ENCODE measurements around the gene INAFM2. TPM values are rescaled to one million over a fixed set of nuclear protein-coding genes. Genes with fewer than 3 reads are reported as not detected.

Gene INAFM2
- total and polyA plus RNA-seq, 2 donors (not counting 3 experiments of a cell fraction or from before 2014, with no cell fraction given), result 10.4 to 24.1 TPM

DNA sequence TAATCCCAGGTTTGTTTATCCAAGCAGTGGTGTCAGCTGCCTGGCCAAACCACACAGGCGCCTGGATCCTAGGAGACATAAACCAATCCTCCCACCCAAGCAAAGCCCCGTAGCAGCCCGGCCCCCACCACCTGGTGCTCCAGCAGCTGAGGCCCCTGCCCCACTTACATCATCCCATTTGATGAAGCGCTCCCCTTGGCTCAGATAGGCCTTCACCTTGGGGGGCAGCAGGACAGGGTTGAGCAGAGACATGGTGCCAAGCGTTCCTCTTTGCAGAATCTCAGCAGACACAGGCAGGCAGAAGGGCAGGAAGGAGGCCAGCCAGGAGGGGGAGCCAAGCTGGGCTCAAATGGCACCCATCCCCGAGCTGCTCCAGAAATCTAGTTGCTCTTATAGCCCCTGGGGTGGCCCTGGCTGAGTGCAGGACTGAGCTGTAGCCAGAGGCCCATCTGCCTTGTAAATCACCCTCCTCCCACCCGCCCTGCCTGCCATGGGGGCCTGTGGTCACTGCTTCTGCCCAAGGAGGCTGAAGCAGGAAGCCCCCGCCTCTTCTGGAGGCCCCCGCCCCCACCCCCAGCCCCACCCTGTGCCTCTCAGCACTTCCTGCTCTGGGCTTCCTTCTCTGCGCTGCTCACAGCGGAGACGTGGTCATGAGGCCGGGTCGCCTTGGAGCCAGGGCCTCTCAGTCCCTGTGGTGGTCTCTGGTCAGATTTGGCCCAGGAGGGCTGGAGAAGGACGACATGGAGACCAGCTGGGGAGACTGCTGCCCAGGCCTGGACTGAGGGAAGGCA, 15.9 kb upstream of the INAFM2 start, which contains the start of gene PLCB2:
PLCB2 (minus strand) TSS at position 515 of the 791 bp plus-strand sequence; CDS start at position 252, 263 bp downstream.
- BruUV-seq (replicated peaks), result no TSS peak
- no peaks in the 10 kb centered on the region for H4K20me1 ChIP-seq (replicated peaks; ENCODE audit: control insufficient read depth, extremely low read depth, insufficient read depth, low read length)
- dilution Hi-C loops (cut with MboI; ENCODE audit: extremely low pct_ligation_motif_present, low sequenced_read_pairs), result no loop called here
- H3K4me3 ChIP-seq (replicated peaks in 1 of 3; ENCODE audit: insufficient read depth in 1 of 3, low read depth in 1 of 3, low read length in 3 of 3), result no peak within 1 kb of the TSS
- H3K9me3 ChIP-seq (replicated peaks; ENCODE audit: control insufficient read depth, insufficient read depth, low read length), result no peaks in the 10 kb centered on the region
- DNase-seq (ENCODE audit: low read depth, low spot score) (no peak), FAIRE-seq (peak; percentile 28)
- H3K79me2 ChIP-seq (ENCODE audit: control insufficient read depth, insufficient read depth, low read length), result no peaks in the 10 kb centered on the region
- ChIA-PET CTCF (interaction anchor here (1.0 to 12.8 kb wide), 12 partner anchors 12 to 262 kb away, joined by 4 to 403 read pairs (median 9); partner anchors contain the start of genes ANKRD63 and INAFM2), POLR2A (no interaction called here)
- no peaks in the 10 kb centered on the region for H3K9me1 ChIP-seq (replicated peaks; ENCODE audit: control insufficient read depth, extremely low read depth, insufficient read depth, low read length)
- H3K4me2 ChIP-seq (ENCODE audit: insufficient read depth, low read length), result no peak within 1 kb of the TSS
- H3K9ac ChIP-seq (replicated peaks; ENCODE audit: extremely low read depth, insufficient read depth, low read length), result no peak within 1 kb of the TSS
- peaks cover 4 to 5% of the 10 kb centered on the region in 2 experiments for H3K27me3 ChIP-seq (ENCODE audit: control insufficient read depth in 2 of 2, insufficient read depth in 2 of 2, low read length in 2 of 2)
- TF ChIP-seq CTCF (IDR thresholded peaks at IDR 0.05; ENCODE audit: extremely low read depth in 1 of 2, insufficient read depth in 1 of 2, low read depth in 1 of 2, low read length in 2 of 2) (peak in 1 of 2 donors; percentile 42), JUN (IDR thresholded peaks at IDR 0.05; ENCODE audit: borderline replicate concordance, insufficient read depth, insufficient read length, low read depth) (no peak)
- H3K36me3 ChIP-seq (ENCODE audit: control insufficient read depth in 2 of 2, extremely low read depth in 1 of 2, insufficient read depth in 2 of 2, low read length in 2 of 2), result no peaks in the 10 kb centered on the region
- peak within 1 kb of the TSS; percentile 11 for H2AFZ ChIP-seq (ENCODE audit: low read depth, low read length)
- no peaks in the 10 kb centered on the region for H3K4me1 ChIP-seq (ENCODE audit: control insufficient read depth, extremely low read depth, insufficient read depth, low read length)
- intact Hi-C loops (cut with micrococcal nuclease), result no loop called here
- H3K27ac ChIP-seq (ENCODE audit: insufficient read depth, low read depth, low read length), result no peak within 1 kb of the TSS

GRCh38 chr15:40309344-40309862, 14.1 kb upstream of the INAFM2 start:
- Histone ChIP-seq H3K9ac (replicated peaks; ENCODE audit: extremely low read depth, insufficient read depth, low read length) (no peak overlapping the region), H3K4me2 (ENCODE audit: insufficient read depth, low read length) (no peak overlapping the region), H3K36me3 (ENCODE audit: control insufficient read depth in 2 of 2, extremely low read depth in 1 of 2, insufficient read depth in 2 of 2, low read length in 2 of 2) (no peaks in the 10 kb centered on the region), H3K4me1 (ENCODE audit: control insufficient read depth, extremely low read depth, insufficient read depth, low read length) (peaks cover 11% of the 10 kb centered on the region), H3K9me3 (replicated peaks; ENCODE audit: control insufficient read depth, insufficient read depth, low read length) (no peaks in the 10 kb centered on the region), H3K27ac (ENCODE audit: insufficient read depth, low read depth, low read length) (no peak overlapping the region), H3K79me2 (ENCODE audit: control insufficient read depth, insufficient read depth, low read length) (no peaks in the 10 kb centered on the region), H2AFZ (ENCODE audit: low read depth, low read length) (no peak overlapping the region), H3K9me1 (replicated peaks; ENCODE audit: control insufficient read depth, extremely low read depth, insufficient read depth, low read length) (no peaks in the 10 kb centered on the region), H3K4me3 (replicated peaks in 1 of 3; ENCODE audit: insufficient read depth in 1 of 3, low read depth in 1 of 3, low read length in 3 of 3) (no peak overlapping the region), H3K27me3 (ENCODE audit: control insufficient read depth in 2 of 2, insufficient read depth in 2 of 2, low read length in 2 of 2) (peaks cover 0 to 2% of the 10 kb centered on the region in 2 experiments), H4K20me1 (replicated peaks; ENCODE audit: control insufficient read depth, extremely low read depth, insufficient read depth, low read length) (no peaks in the 10 kb centered on the region)
- no peak for DNase-seq (ENCODE audit: low read depth, low spot score)
- CTCF ChIA-PET, result interaction anchor here (0.6 to 15.0 kb wide), 27 partner anchors 8 to 361 kb away, joined by 3 to 403 read pairs (median 4); partner anchors contain the start of genes ANKRD63, BMF, CCDC9B and DISP2
- POLR2A ChIA-PET, result no interaction called here
- dilution Hi-C loops (cut with MboI; ENCODE audit: extremely low pct_ligation_motif_present, low sequenced_read_pairs), result no loop called here
- TF ChIP-seq MYC (IDR thresholded peaks at IDR 0.05; ENCODE audit: low read depth, low read length) (no peak), FOS (IDR thresholded peaks at IDR 0.05; ENCODE audit: borderline replicate concordance, insufficient read depth, low read length) (no peak), POLR2AphosphoS5 (IDR thresholded peaks at IDR 0.05; ENCODE audit: insufficient read depth, low read depth, low read length) (no peak), CTCF (IDR thresholded peaks at IDR 0.05; ENCODE audit: extremely low read depth in 1 of 2, insufficient read depth in 1 of 2, low read depth in 1 of 2, low read length in 2 of 2) (no peak), POLR2A (IDR thresholded peaks at IDR 0.05; ENCODE audit: low read depth, low read length) (no peak), EZH2 (IDR thresholded peaks at IDR 0.05; ENCODE audit: borderline replicate concordance, low read depth, low read length, severe bottlenecking) (no peak), JUN (IDR thresholded peaks at IDR 0.05; ENCODE audit: borderline replicate concordance, insufficient read depth, insufficient read length, low read depth) (no peak)
- TF ChIP-seq, protein P1, sequence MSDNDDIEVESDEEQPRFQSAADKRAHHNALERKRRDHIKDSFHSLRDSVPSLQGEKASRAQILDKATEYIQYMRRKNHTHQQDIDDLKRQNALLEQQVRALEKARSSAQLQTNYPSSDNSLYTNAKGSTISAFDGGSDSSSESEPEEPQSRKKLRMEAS (IDR thresholded peaks at IDR 0.05; ENCODE audit: insufficient read depth, insufficient read length), result no peak
- no TSS peak for BruUV-seq (replicated peaks)
- intact Hi-C loops (cut with micrococcal nuclease), result no loop called here
- no peak for FAIRE-seq
